Measurements from ENCODE around the gene BICRAL. TPM values are rescaled to one million over a fixed set of nuclear protein-coding genes. Genes with fewer than 3 reads are reported as not detected.

BICRAL gene
- total RNA-seq, 1 experiment from 2014 or later: 6.9 TPM

GRCh38 chr6:42896178-42896719 is 114.4 kb downstream of the BICRAL start:
- Histone ChIP-seq H3K27me3 (replicated peaks; ENCODE audit: insufficient read depth, low read depth, low read length, poor library complexity) (no peaks in the 10 kb centered on the region), H3K9me3 (ENCODE audit: low read depth, low read length, poor library complexity, severe bottlenecking) (no peaks in the 10 kb centered on the region), H3K27ac (ENCODE audit: low read depth, low read length, poor library complexity, severe bottlenecking) (no peak overlapping the region), H3K36me3 (ENCODE audit: insufficient read depth, low read length, poor library complexity, severe bottlenecking) (no peaks in the 10 kb centered on the region), H3K4me1 (ENCODE audit: insufficient read depth, low read length, poor library complexity, severe bottlenecking) (peaks cover 28% of the 10 kb centered on the region), H3K4me3 (ENCODE audit: low read depth, low read length, poor library complexity, severe bottlenecking) (no peak overlapping the region)
- DNase-seq (ENCODE audit: low spot score): peak; percentile 44
- TF ChIP-seq CTCF (conservative IDR thresholded peaks at IDR 0.05; ENCODE audit: low read depth, low read length) (no peak), EZH2 (IDR thresholded peaks at IDR 0.05; ENCODE audit: borderline replicate concordance, low read depth, low read length, poor library complexity, severe bottlenecking) (no peak)
- intact Hi-C loops (cut with micrococcal nuclease; ENCODE audit: unreplicated experiment): loop anchor here (5.0 to 10.0 kb wide), 2 partner anchors 821 to 1109 kb away; partner anchors contain the start of gene TOMM6
- no TSS peak for BruUV-seq (replicated peaks)
- POLR2A ChIA-PET (ENCODE audit: low non-redundant PET): no interaction called here
- CTCF ChIA-PET: no interaction called here

GRCh38 chr6:42898891-42899361 is 117.1 kb downstream of the BICRAL start:
- TF ChIP-seq CTCF (conservative IDR thresholded peaks at IDR 0.05; ENCODE audit: low read depth, low read length) (peak; percentile 73), EZH2 (IDR thresholded peaks at IDR 0.05; ENCODE audit: borderline replicate concordance, low read depth, low read length, poor library complexity, severe bottlenecking) (no peak)
- no TSS peak for BruUV-seq (replicated peaks)
- CTCF ChIA-PET: interaction anchor here (1.0 kb wide), 1 partner anchor 237 kb away, joined by 5 read pairs; no protein-coding TSS in a partner anchor

GRCh38 chr6:42899871-42900270 is 118.0 kb downstream of the BICRAL start:
- Histone ChIP-seq H3K27ac (ENCODE audit: low read depth, low read length, poor library complexity, severe bottlenecking) (peak overlapping the region; percentile 53), H3K36me3 (ENCODE audit: insufficient read depth, low read length, poor library complexity, severe bottlenecking) (no peaks in the 10 kb centered on the region), H3K27me3 (replicated peaks; ENCODE audit: insufficient read depth, low read depth, low read length, poor library complexity) (no peaks in the 10 kb centered on the region), H3K4me3 (ENCODE audit: low read depth, low read length, poor library complexity, severe bottlenecking) (no peak overlapping the region), H3K9me3 (ENCODE audit: low read depth, low read length, poor library complexity, severe bottlenecking) (no peaks in the 10 kb centered on the region), H3K4me1 (ENCODE audit: insufficient read depth, low read length, poor library complexity, severe bottlenecking) (peaks cover 41% of the 10 kb centered on the region)
- peak; percentile 83 for DNase-seq (ENCODE audit: low spot score)
- ChIA-PET POLR2A (ENCODE audit: low non-redundant PET) (no interaction called here), CTCF (interaction anchor here (0.7 kb wide), 1 partner anchor 243 kb away, joined by 3 read pairs; no protein-coding TSS in a partner anchor)
- no TSS peak for BruUV-seq (replicated peaks)
- TF ChIP-seq EZH2 (IDR thresholded peaks at IDR 0.05; ENCODE audit: borderline replicate concordance, low read depth, low read length, poor library complexity, severe bottlenecking): no peak
- TF ChIP-seq CTCF (conservative IDR thresholded peaks at IDR 0.05; ENCODE audit: low read depth, low read length): no peak
- intact Hi-C loops (cut with micrococcal nuclease; ENCODE audit: unreplicated experiment): loop anchor here (5.0 to 10.0 kb wide), 4 partner anchors 112 to 1113 kb away; partner anchors contain the start of genes KLHDC3, MEA1 and TOMM6

More at GRCh38 chr6:42898891-42899361, 117.1 kb downstream of the BICRAL start:
- POLR2A ChIA-PET (ENCODE audit: low non-redundant PET): no interaction called here
- Histone ChIP-seq H3K9me3 (ENCODE audit: low read depth, low read length, poor library complexity, severe bottlenecking) (no peaks in the 10 kb centered on the region), H3K27ac (ENCODE audit: low read depth, low read length, poor library complexity, severe bottlenecking) (peak overlapping the region; percentile 53), H3K36me3 (ENCODE audit: insufficient read depth, low read length, poor library complexity, severe bottlenecking) (no peaks in the 10 kb centered on the region), H3K4me1 (ENCODE audit: insufficient read depth, low read length, poor library complexity, severe bottlenecking) (peaks cover 41% of the 10 kb centered on the region), H3K27me3 (replicated peaks; ENCODE audit: insufficient read depth, low read depth, low read length, poor library complexity) (no peaks in the 10 kb centered on the region), H3K4me3 (ENCODE audit: low read depth, low read length, poor library complexity, severe bottlenecking) (peak overlapping the region; percentile 0)
- peak; percentile 77 for DNase-seq (ENCODE audit: low spot score)
- intact Hi-C loops (cut with micrococcal nuclease; ENCODE audit: unreplicated experiment): loop anchor here (1.0 to 10.0 kb wide), 3 partner anchors 238 to 1112 kb away; partner anchors contain the start of gene TOMM6

All from A673 (cell line).